ENCODE data around the gene SERPINE2. TPM values are rescaled to one million over a fixed set of nuclear protein-coding genes. Genes with fewer than 3 reads are reported as not detected.
"Not testable (repeated sequence)": the region's sequence is repeated elsewhere in the genome, so short reads cannot be mapped to it uniquely, and the experiment has no call there.

SERPINE2 gene
- polyA plus RNA-seq, 2 donors, result 16.6 to 19.6 TPM

DNA sequence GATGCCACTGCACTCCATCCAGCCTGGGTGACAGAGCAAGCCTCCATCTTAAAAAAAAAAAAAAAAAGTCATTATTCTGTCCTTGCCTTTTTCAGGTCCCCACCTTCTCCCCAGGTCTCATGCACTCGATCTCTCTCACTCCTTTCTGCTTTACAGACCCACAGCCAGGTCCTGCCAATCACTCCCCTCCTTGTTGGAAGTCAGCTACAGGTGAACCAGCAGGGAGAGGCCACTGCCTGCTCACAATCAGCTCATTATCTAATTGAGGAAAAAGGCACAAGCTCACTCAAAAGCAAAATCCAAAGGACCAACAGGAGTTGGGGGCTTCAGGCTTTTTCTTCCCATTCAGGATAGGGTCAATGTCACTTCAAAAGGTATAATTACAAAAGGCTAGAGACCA, 96.0 kb downstream of the SERPINE2 start:
- H3K4me3 ChIP-seq (ENCODE audit: low read depth in 1 of 2, low read length in 2 of 2), result no peak overlapping the region
- H3K36me3 ChIP-seq (ENCODE audit: control insufficient read depth in 2 of 2, insufficient read depth in 2 of 2, low read length in 1 of 2), result no peaks in the 10 kb centered on the region
- 67 to 71% methylated on average over 1 of the region's 1 CpG for WGBS, 2 donors
- peaks cover 3 to 10% of the 10 kb centered on the region in 2 donors for H3K4me1 ChIP-seq (ENCODE audit: control insufficient read depth in 2 of 2, insufficient read depth in 2 of 2, low read length in 1 of 2)
- no peak overlapping the region for H3K27ac ChIP-seq (ENCODE audit: low read depth in 2 of 2, low read length in 1 of 2)
- H3K27me3 ChIP-seq (ENCODE audit: control insufficient read depth in 1 of 2, insufficient read depth in 2 of 2, low read length in 2 of 2), result no peaks in the 10 kb centered on the region
- no peaks in the 10 kb centered on the region for H3K9me3 ChIP-seq (ENCODE audit: control insufficient read depth in 2 of 2, insufficient read depth in 1 of 2, low read depth in 1 of 2, low read length in 1 of 2)

DNA sequence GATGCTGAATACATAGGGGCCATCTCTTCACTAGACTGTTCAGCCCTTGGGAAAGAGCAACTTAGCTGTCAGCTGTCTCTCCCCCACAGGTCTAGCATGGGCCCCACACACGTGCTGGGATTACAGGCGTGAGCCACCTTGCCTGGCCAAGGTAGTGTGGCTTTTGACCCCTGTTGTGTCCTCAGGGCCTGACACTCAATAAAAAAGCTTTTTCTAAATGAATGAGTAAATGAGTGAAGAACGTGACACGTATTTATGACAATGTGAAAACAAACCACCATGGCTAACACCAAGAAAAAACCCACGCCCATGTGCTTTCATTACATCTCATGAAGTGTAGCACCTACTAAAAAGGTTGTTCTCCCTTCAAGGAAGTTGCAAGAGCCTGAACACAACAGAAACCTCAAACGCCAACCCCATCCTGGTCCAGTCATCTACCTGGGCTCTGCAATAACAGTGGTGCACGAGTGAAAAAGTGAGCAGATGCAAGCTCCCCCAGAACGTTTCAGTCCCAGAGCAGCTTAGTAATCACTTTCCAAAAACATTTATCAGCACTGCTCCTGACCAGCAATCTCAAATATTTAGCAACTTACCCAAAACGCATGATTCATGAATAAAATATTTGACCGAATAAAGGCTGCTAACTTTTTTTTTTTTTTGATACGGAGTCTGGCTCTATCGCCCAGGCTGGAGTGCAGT, 97.4 kb downstream of the SERPINE2 start:
- 50 to 55% methylated on average over 12 of the region's 12 CpGs for WGBS, 2 donors
- H3K4me1 ChIP-seq (ENCODE audit: control insufficient read depth in 2 of 2, insufficient read depth in 2 of 2, low read length in 1 of 2), result peaks cover 3 to 4% of the 10 kb centered on the region in 2 donors
- H3K27ac ChIP-seq (ENCODE audit: low read depth in 2 of 2, low read length in 1 of 2), result no peak overlapping the region

DNA sequence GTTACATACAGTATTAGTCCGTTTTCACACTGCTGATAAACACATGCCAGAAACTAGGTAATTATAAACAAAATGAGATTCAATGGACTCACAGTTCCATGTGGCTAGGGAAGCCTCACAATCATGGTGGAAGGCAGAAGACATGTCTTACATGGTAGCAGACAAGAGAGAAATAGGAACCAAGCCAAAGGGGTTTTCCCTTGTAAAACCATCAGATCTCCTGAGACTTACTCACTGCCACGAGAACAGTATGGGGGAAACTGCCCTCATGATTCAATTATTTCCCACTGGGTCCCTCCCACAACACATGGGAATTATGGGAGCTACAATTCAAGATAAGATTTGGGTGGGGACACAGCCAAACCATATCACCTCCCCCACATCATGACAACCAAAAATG, 99.6 kb downstream of the SERPINE2 start:
- H3K27me3 ChIP-seq (ENCODE audit: control insufficient read depth in 1 of 2, insufficient read depth in 2 of 2, low read length in 2 of 2); H3K4me1 ChIP-seq (ENCODE audit: control insufficient read depth in 2 of 2, insufficient read depth in 2 of 2, low read length in 1 of 2); H3K9me3 ChIP-seq (ENCODE audit: control insufficient read depth in 2 of 2, insufficient read depth in 1 of 2, low read depth in 1 of 2, low read length in 1 of 2); H3K27ac ChIP-seq (ENCODE audit: low read depth in 2 of 2, low read length in 1 of 2); H3K36me3 ChIP-seq (ENCODE audit: control insufficient read depth in 2 of 2, insufficient read depth in 2 of 2, low read length in 1 of 2); H3K4me3 ChIP-seq (ENCODE audit: low read depth in 1 of 2, low read length in 2 of 2): not testable (repeated sequence)
- WGBS, 2 donors, result 44 to 51% methylated on average over 2 of the region's 2 CpGs

More for the DNA sequence above, 97.4 kb downstream of the SERPINE2 start:
- Histone ChIP-seq H3K36me3 (ENCODE audit: control insufficient read depth in 2 of 2, insufficient read depth in 2 of 2, low read length in 1 of 2) (no peaks in the 10 kb centered on the region), H3K4me3 (ENCODE audit: low read depth in 1 of 2, low read length in 2 of 2) (no peak overlapping the region), H3K9me3 (ENCODE audit: control insufficient read depth in 2 of 2, insufficient read depth in 1 of 2, low read depth in 1 of 2, low read length in 1 of 2) (no peaks in the 10 kb centered on the region), H3K27me3 (ENCODE audit: control insufficient read depth in 1 of 2, insufficient read depth in 2 of 2, low read length in 2 of 2) (no peaks in the 10 kb centered on the region)

DNA sequence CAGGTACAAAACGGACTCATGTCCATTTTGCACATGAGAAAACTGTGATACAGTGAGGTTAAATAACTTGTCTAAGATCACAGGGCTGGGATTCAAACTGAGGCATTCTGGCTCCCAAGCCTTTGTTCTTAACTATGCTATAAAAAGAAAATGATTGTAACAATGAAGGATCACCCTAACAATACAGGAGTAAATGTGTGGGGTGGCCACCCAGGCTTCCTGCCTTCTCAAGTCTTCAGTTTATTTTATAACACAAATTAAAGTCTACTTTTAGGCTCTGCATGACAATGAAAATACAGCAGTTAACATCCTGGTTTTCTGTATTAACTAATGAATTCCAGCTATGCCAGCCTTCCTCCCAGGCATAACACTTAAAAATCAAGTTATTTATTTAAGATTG, 101.6 kb downstream of the SERPINE2 start:
- Histone ChIP-seq H3K27me3 (ENCODE audit: control insufficient read depth in 1 of 2, insufficient read depth in 2 of 2, low read length in 2 of 2) (no peaks in the 10 kb centered on the region), H3K4me1 (ENCODE audit: control insufficient read depth in 2 of 2, insufficient read depth in 2 of 2, low read length in 1 of 2) (peaks cover 0 to 4% of the 10 kb centered on the region in 2 donors), H3K9me3 (ENCODE audit: control insufficient read depth in 2 of 2, insufficient read depth in 1 of 2, low read depth in 1 of 2, low read length in 1 of 2) (no peaks in the 10 kb centered on the region), H3K4me3 (ENCODE audit: low read depth in 1 of 2, low read length in 2 of 2) (no peak overlapping the region), H3K36me3 (ENCODE audit: control insufficient read depth in 2 of 2, insufficient read depth in 2 of 2, low read length in 1 of 2) (no peaks in the 10 kb centered on the region), H3K27ac (ENCODE audit: low read depth in 2 of 2, low read length in 1 of 2) (no peak overlapping the region)
- WGBS, 2 donors, result 2 to 5% methylated on average over 1 of the region's 1 CpG

DNA sequence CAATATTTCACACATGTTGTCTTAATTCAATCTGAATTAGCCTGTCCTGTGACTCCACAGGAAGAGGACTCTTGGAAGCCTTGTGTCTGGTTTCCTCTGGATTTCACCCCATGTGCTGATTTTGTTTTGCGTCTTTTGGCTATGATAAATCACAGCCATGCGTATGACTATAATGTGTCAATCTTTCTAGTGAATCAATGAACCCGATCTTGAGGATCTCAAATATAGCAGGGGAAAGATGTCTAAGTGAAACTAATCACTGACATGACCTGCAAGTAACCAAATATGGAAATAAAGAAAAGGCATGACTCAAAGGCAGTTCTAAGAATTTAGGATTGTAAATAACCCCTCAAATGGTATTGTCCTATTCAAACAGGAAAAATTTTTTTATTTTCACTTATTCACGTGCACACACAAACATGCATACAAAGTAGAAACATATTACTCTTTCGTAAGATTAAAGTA, 102.2 kb downstream of the SERPINE2 start:
- H3K9me3 ChIP-seq (ENCODE audit: control insufficient read depth in 2 of 2, insufficient read depth in 1 of 2, low read depth in 1 of 2, low read length in 1 of 2), result no peaks in the 10 kb centered on the region
- H3K27me3 ChIP-seq (ENCODE audit: control insufficient read depth in 1 of 2, insufficient read depth in 2 of 2, low read length in 2 of 2), result no peaks in the 10 kb centered on the region
- no peak overlapping the region for H3K27ac ChIP-seq (ENCODE audit: low read depth in 2 of 2, low read length in 1 of 2)
- 66 to 69% methylated on average over 5 of the region's 5 CpGs for WGBS, 2 donors
- peaks cover 0 to 4% of the 10 kb centered on the region in 2 donors for H3K4me1 ChIP-seq (ENCODE audit: control insufficient read depth in 2 of 2, insufficient read depth in 2 of 2, low read length in 1 of 2)
- no peaks in the 10 kb centered on the region for H3K36me3 ChIP-seq (ENCODE audit: control insufficient read depth in 2 of 2, insufficient read depth in 2 of 2, low read length in 1 of 2)
- H3K4me3 ChIP-seq (ENCODE audit: low read depth in 1 of 2, low read length in 2 of 2), result no peak overlapping the region

DNA sequence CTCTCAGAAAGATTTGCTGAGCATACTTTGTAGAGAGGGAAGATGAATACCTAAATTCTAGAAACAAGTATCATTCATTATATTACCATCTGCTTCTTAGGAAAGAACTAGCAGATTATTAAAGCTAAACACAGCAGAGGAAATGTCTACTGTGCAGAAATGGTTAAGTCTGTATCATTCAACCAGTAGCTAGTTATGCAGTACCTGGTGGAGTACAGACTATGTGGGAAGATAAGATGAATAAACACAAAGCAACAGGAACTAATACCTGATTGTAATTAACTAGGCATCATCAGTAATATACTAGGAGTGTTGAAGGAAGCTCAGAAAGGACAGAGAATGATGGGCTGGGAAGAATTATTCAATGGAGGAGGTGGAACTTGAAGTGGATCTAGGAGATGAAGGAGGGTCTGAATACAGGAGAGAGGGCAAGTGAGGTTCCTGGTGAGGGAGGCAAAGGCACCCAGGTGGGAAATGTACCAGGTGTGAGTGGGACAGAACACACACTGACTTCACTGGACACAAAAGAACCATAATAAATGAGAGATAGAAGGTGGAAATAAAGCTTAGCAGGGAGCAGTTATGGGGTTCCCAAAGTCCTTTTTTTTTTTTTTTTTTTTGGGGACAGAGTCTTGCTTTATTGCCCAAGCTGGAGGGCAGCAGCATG, 103.5 kb downstream of the SERPINE2 start:
- no peaks in the 10 kb centered on the region for H3K36me3 ChIP-seq (ENCODE audit: control insufficient read depth in 2 of 2, insufficient read depth in 2 of 2, low read length in 1 of 2)
- no peak overlapping the region for H3K4me3 ChIP-seq (ENCODE audit: low read depth in 1 of 2, low read length in 2 of 2)
- no peak overlapping the region for H3K27ac ChIP-seq (ENCODE audit: low read depth in 2 of 2, low read length in 1 of 2)
- H3K4me1 ChIP-seq (ENCODE audit: control insufficient read depth in 2 of 2, insufficient read depth in 2 of 2, low read length in 1 of 2), result peaks cover 1 to 2% of the 10 kb centered on the region in 2 donors
- H3K9me3 ChIP-seq (ENCODE audit: control insufficient read depth in 2 of 2, insufficient read depth in 1 of 2, low read depth in 1 of 2, low read length in 1 of 2), result no peaks in the 10 kb centered on the region
- H3K27me3 ChIP-seq (ENCODE audit: control insufficient read depth in 1 of 2, insufficient read depth in 2 of 2, low read length in 2 of 2), result no peaks in the 10 kb centered on the region

DNA sequence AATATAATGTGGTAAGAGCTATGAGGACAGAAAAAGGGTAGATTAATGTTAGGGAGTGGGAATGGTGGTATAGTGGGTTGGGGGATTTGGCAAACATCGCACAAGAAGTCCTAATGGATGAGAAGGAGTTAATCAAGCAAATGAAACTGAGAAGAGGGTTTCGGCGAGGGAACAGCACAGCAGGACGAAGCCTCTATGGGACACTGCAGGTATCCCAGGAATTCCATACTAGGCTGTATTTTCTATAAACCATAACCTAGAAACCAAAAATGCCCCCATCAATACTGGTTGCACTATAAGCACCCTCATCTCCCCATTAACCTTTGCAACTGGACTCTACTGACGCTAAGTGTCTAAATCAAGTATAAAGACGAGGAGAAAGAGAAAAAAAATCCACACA, 104.2 kb downstream of the SERPINE2 start:
- no peaks in the 10 kb centered on the region for H3K36me3 ChIP-seq (ENCODE audit: control insufficient read depth in 2 of 2, insufficient read depth in 2 of 2, low read length in 1 of 2)
- H3K9me3 ChIP-seq (ENCODE audit: control insufficient read depth in 2 of 2, insufficient read depth in 1 of 2, low read depth in 1 of 2, low read length in 1 of 2), result no peaks in the 10 kb centered on the region
- H3K27ac ChIP-seq (ENCODE audit: low read depth in 2 of 2, low read length in 1 of 2), result no peak overlapping the region
- WGBS, 2 donors, result 72 to 78% methylated on average over 6 of the region's 6 CpGs
- H3K4me1 ChIP-seq (ENCODE audit: control insufficient read depth in 2 of 2, insufficient read depth in 2 of 2, low read length in 1 of 2), result peaks cover 3 to 4% of the 10 kb centered on the region in 2 donors
- H3K27me3 ChIP-seq (ENCODE audit: control insufficient read depth in 1 of 2, insufficient read depth in 2 of 2, low read length in 2 of 2), result no peaks in the 10 kb centered on the region
- H3K4me3 ChIP-seq (ENCODE audit: low read depth in 1 of 2, low read length in 2 of 2), result no peak overlapping the region

DNA sequence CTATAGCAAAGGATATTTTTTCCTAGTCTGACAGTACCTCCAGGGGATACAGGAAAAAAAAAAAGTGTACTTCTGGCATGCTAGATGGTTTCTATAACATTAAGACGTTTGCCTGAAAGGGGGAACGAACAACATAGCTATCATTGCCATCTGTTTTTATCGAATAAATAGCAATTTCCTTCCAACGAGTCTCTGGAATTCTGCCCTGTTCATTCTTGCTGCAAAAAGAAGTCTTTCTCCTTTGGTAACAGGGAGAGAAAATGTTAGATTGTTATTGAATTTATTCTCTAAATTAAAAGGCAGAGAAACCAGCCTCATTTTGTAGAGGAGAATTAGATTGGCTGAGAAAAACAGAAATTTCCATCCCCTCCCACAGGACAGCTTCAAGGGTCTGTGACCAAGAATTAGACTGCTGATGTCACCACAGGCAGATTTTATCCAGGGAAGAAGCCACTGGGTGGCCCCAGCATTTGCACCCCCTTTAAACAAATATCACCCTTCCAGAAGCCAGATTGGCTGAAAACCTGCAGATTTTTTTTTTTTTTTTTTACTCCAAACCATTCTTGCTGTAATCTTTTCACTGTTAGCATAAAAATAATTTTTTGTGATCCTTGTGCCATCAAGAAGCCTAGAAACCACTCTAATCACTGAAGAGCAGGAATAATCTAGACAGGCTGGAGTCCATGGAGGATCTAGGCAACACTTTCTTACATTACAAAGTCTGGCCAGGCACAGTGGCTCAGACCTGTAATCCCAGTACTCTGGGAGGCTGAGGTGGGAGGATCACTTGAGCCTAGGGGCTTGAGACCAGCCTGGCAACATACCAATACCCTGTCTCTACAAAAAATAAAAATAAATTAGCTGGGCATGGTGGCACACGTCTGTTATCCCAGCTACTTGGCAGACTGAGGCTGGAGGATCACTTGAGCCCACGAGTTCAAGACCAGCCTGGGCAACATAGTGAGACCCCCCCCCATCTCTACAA, 106.0 kb downstream of the SERPINE2 start:
- Histone ChIP-seq H3K36me3 (ENCODE audit: control insufficient read depth in 2 of 2, insufficient read depth in 2 of 2, low read length in 1 of 2) (no peaks in the 10 kb centered on the region), H3K27ac (ENCODE audit: low read depth in 2 of 2, low read length in 1 of 2) (no peak overlapping the region), H3K4me1 (ENCODE audit: control insufficient read depth in 2 of 2, insufficient read depth in 2 of 2, low read length in 1 of 2) (peaks cover 3 to 4% of the 10 kb centered on the region in 2 donors), H3K27me3 (ENCODE audit: control insufficient read depth in 1 of 2, insufficient read depth in 2 of 2, low read length in 2 of 2) (no peaks in the 10 kb centered on the region), H3K9me3 (ENCODE audit: control insufficient read depth in 2 of 2, insufficient read depth in 1 of 2, low read depth in 1 of 2, low read length in 1 of 2) (no peaks in the 10 kb centered on the region), H3K4me3 (ENCODE audit: low read depth in 1 of 2, low read length in 2 of 2) (no peak overlapping the region)
- WGBS, 2 donors, result 47 to 53% methylated on average over 6 of the region's 6 CpGs

Measured in esophagus (tissue), 2 donors.